ENCODE results near the gene ZNF253.
"Not testable (repeated sequence)": the region's sequence is repeated elsewhere in the genome, so short reads cannot be mapped to it uniquely, and the experiment has no call there.

The ZNF253 gene

GRCh38 chr19:19892055-19892941 is 26.6 kb downstream of the ZNF253 start:
- H3K4me1 ChIP-seq (ENCODE audit: control insufficient read depth in 2 of 2, insufficient read depth in 2 of 2, low read length in 2 of 2); H3K27me3 ChIP-seq (ENCODE audit: control insufficient read depth in 2 of 2, insufficient read depth in 2 of 2, low read length in 2 of 2); H3K9ac ChIP-seq (ENCODE audit: low read depth in 1 of 2, low read length in 2 of 2); H3K4me3 ChIP-seq (ENCODE audit: low read length in 2 of 2); H3K27ac ChIP-seq (ENCODE audit: low read depth in 2 of 2, low read length in 2 of 2): not testable (repeated sequence)
- peaks cover 9 to 20% of the 10 kb centered on the region in 2 donors for H3K36me3 ChIP-seq (ENCODE audit: control insufficient read depth in 2 of 2, insufficient read depth in 2 of 2, low read length in 2 of 2)
- peaks cover 33% of the 10 kb centered on the region in 2 donors for H3K9me3 ChIP-seq (ENCODE audit: control insufficient read depth in 2 of 2, low read length in 2 of 2)

GRCh38 chr19:19900139-19900728 is 34.6 kb downstream of the ZNF253 start:
- no peaks in the 10 kb centered on the region for H3K27me3 ChIP-seq (ENCODE audit: control insufficient read depth in 2 of 2, insufficient read depth in 2 of 2, low read length in 2 of 2)
- peak overlapping the region; percentile 80 for H3K27ac ChIP-seq (ENCODE audit: low read depth in 2 of 2, low read length in 2 of 2)
- peak overlapping the region; percentile 83 to 95 for H3K4me3 ChIP-seq (ENCODE audit: low read length in 2 of 2)
- H3K36me3 ChIP-seq (ENCODE audit: control insufficient read depth in 2 of 2, insufficient read depth in 2 of 2, low read length in 2 of 2), result peaks cover 0 to 3% of the 10 kb centered on the region in 2 donors
- peaks cover 0 to 3% of the 10 kb centered on the region in 2 donors for H3K4me1 ChIP-seq (ENCODE audit: control insufficient read depth in 2 of 2, insufficient read depth in 2 of 2, low read length in 2 of 2)
- H3K9me3 ChIP-seq (ENCODE audit: control insufficient read depth in 2 of 2, low read length in 2 of 2), result peaks cover 0 to 2% of the 10 kb centered on the region in 2 donors
- H3K9ac ChIP-seq (ENCODE audit: low read depth in 1 of 2, low read length in 2 of 2), result peak overlapping the region; percentile 58 to 80

- H3K4me3 ChIP-seq (ENCODE audit: low read length in 2 of 2), result peak within 1 kb of the TSS; percentile 83 to 95
- H3K27ac ChIP-seq (ENCODE audit: low read depth in 2 of 2, low read length in 2 of 2), result peak within 1 kb of the TSS; percentile 80
- peaks cover 0 to 3% of the 10 kb centered on the region in 2 donors for H3K4me1 ChIP-seq (ENCODE audit: control insufficient read depth in 2 of 2, insufficient read depth in 2 of 2, low read length in 2 of 2)
- H3K27me3 ChIP-seq (ENCODE audit: control insufficient read depth in 2 of 2, insufficient read depth in 2 of 2, low read length in 2 of 2), result no peaks in the 10 kb centered on the region
- no peaks in the 10 kb centered on the region for H3K9me3 ChIP-seq (ENCODE audit: control insufficient read depth in 2 of 2, low read length in 2 of 2)
- peak within 1 kb of the TSS; percentile 58 to 80 for H3K9ac ChIP-seq (ENCODE audit: low read depth in 1 of 2, low read length in 2 of 2)
- H3K36me3 ChIP-seq (ENCODE audit: control insufficient read depth in 2 of 2, insufficient read depth in 2 of 2, low read length in 2 of 2), result peaks cover 0 to 3% of the 10 kb centered on the region in 2 donors
Observed at GRCh38 chr19:19900729-19901444, 35.2 kb downstream of the ZNF253 start, which contains the start of gene ZNF93. ZNF93 (plus strand) TSS chr19:19900946; CDS start chr19:19901089, 143 bp downstream.

GRCh38 chr19:19907551-19907950 is 41.9 kb downstream of the ZNF253 start:
- H3K27me3 ChIP-seq (ENCODE audit: control insufficient read depth in 2 of 2, insufficient read depth in 2 of 2, low read length in 2 of 2); H3K36me3 ChIP-seq (ENCODE audit: control insufficient read depth in 2 of 2, insufficient read depth in 2 of 2, low read length in 2 of 2); H3K4me3 ChIP-seq (ENCODE audit: low read length in 2 of 2); H3K9ac ChIP-seq (ENCODE audit: low read depth in 1 of 2, low read length in 2 of 2); H3K9me3 ChIP-seq (ENCODE audit: control insufficient read depth in 2 of 2, low read length in 2 of 2); H3K27ac ChIP-seq (ENCODE audit: low read depth in 2 of 2, low read length in 2 of 2); H3K4me1 ChIP-seq (ENCODE audit: control insufficient read depth in 2 of 2, insufficient read depth in 2 of 2, low read length in 2 of 2): not testable (repeated sequence)

- Histone ChIP-seq H3K36me3 (ENCODE audit: control insufficient read depth in 2 of 2, insufficient read depth in 2 of 2, low read length in 2 of 2) (peaks cover 2 to 3% of the 10 kb centered on the region in 2 donors), H3K9ac (ENCODE audit: low read depth in 1 of 2, low read length in 2 of 2) (no peak overlapping the region), H3K27ac (ENCODE audit: low read depth in 2 of 2, low read length in 2 of 2) (no peak overlapping the region), H3K27me3 (ENCODE audit: control insufficient read depth in 2 of 2, insufficient read depth in 2 of 2, low read length in 2 of 2) (no peaks in the 10 kb centered on the region), H3K9me3 (ENCODE audit: control insufficient read depth in 2 of 2, low read length in 2 of 2) (no peaks in the 10 kb centered on the region), H3K4me3 (ENCODE audit: low read length in 2 of 2) (no peak overlapping the region), H3K4me1 (ENCODE audit: control insufficient read depth in 2 of 2, insufficient read depth in 2 of 2, low read length in 2 of 2) (no peaks in the 10 kb centered on the region)
Observed at GRCh38 chr19:19909654-19910053, 44.0 kb downstream of the ZNF253 start.

- H3K9me3 ChIP-seq (ENCODE audit: control insufficient read depth in 2 of 2, low read length in 2 of 2), result no peaks in the 10 kb centered on the region
- no peaks in the 10 kb centered on the region for H3K4me1 ChIP-seq (ENCODE audit: control insufficient read depth in 2 of 2, insufficient read depth in 2 of 2, low read length in 2 of 2)
- no peak overlapping the region for H3K9ac ChIP-seq (ENCODE audit: low read depth in 1 of 2, low read length in 2 of 2)
- H3K27ac ChIP-seq (ENCODE audit: low read depth in 2 of 2, low read length in 2 of 2), result no peak overlapping the region
- peaks cover 0 to 2% of the 10 kb centered on the region in 2 donors for H3K36me3 ChIP-seq (ENCODE audit: control insufficient read depth in 2 of 2, insufficient read depth in 2 of 2, low read length in 2 of 2)
- H3K4me3 ChIP-seq (ENCODE audit: low read length in 2 of 2), result no peak overlapping the region
- H3K27me3 ChIP-seq (ENCODE audit: control insufficient read depth in 2 of 2, insufficient read depth in 2 of 2, low read length in 2 of 2), result no peaks in the 10 kb centered on the region
Observed at GRCh38 chr19:19911150-19911549, 45.5 kb downstream of the ZNF253 start.

GRCh38 chr19:19914596-19914995 is 48.9 kb downstream of the ZNF253 start:
- H3K27me3 ChIP-seq (ENCODE audit: control insufficient read depth in 2 of 2, insufficient read depth in 2 of 2, low read length in 2 of 2), result no peaks in the 10 kb centered on the region
- H3K4me1 ChIP-seq (ENCODE audit: control insufficient read depth in 2 of 2, insufficient read depth in 2 of 2, low read length in 2 of 2), result no peaks in the 10 kb centered on the region
- no peak overlapping the region for H3K4me3 ChIP-seq (ENCODE audit: low read length in 2 of 2)
- no peak overlapping the region for H3K27ac ChIP-seq (ENCODE audit: low read depth in 2 of 2, low read length in 2 of 2)
- H3K36me3 ChIP-seq (ENCODE audit: control insufficient read depth in 2 of 2, insufficient read depth in 2 of 2, low read length in 2 of 2), result peaks cover 0 to 2% of the 10 kb centered on the region in 2 donors
- H3K9me3 ChIP-seq (ENCODE audit: control insufficient read depth in 2 of 2, low read length in 2 of 2), result no peaks in the 10 kb centered on the region
- H3K9ac ChIP-seq (ENCODE audit: low read depth in 1 of 2, low read length in 2 of 2), result no peak overlapping the region

GRCh38 chr19:19930417-19930816 is 64.7 kb downstream of the ZNF253 start:
- not testable (repeated sequence) for H3K27ac ChIP-seq (ENCODE audit: low read depth in 2 of 2, low read length in 2 of 2); H3K27me3 ChIP-seq (ENCODE audit: control insufficient read depth in 2 of 2, insufficient read depth in 2 of 2, low read length in 2 of 2); H3K4me3 ChIP-seq (ENCODE audit: low read length in 2 of 2); H3K4me1 ChIP-seq (ENCODE audit: control insufficient read depth in 2 of 2, insufficient read depth in 2 of 2, low read length in 2 of 2); H3K9ac ChIP-seq (ENCODE audit: low read depth in 1 of 2, low read length in 2 of 2)
- peaks cover 27 to 35% of the 10 kb centered on the region in 2 donors for H3K9me3 ChIP-seq (ENCODE audit: control insufficient read depth in 2 of 2, low read length in 2 of 2)
- H3K36me3 ChIP-seq (ENCODE audit: control insufficient read depth in 2 of 2, insufficient read depth in 2 of 2, low read length in 2 of 2), result peaks cover 5 to 23% of the 10 kb centered on the region in 2 donors

GRCh38 chr19:19933432-19934314 is 68.0 kb downstream of the ZNF253 start:
- not testable (repeated sequence) for H3K4me3 ChIP-seq (ENCODE audit: low read length in 2 of 2); H3K9ac ChIP-seq (ENCODE audit: low read depth in 1 of 2, low read length in 2 of 2); H3K27me3 ChIP-seq (ENCODE audit: control insufficient read depth in 2 of 2, insufficient read depth in 2 of 2, low read length in 2 of 2); H3K27ac ChIP-seq (ENCODE audit: low read depth in 2 of 2, low read length in 2 of 2); H3K4me1 ChIP-seq (ENCODE audit: control insufficient read depth in 2 of 2, insufficient read depth in 2 of 2, low read length in 2 of 2)
- Histone ChIP-seq H3K36me3 (ENCODE audit: control insufficient read depth in 2 of 2, insufficient read depth in 2 of 2, low read length in 2 of 2) (peaks cover 5 to 13% of the 10 kb centered on the region in 2 donors), H3K9me3 (ENCODE audit: control insufficient read depth in 2 of 2, low read length in 2 of 2) (peaks cover 27 to 35% of the 10 kb centered on the region in 2 donors)
